Type B pancreatic cell (in vitro differentiated cells): ENCODE measurements around the gene MMP13. TPM values are rescaled to one million over a fixed set of nuclear protein-coding genes. Genes with fewer than 3 reads are reported as not detected.

Experiments
- DNase-seq: peaks from one replicate; pipeline ENCODE4 v3.0.0; 2021; ENCODE audit warnings: mixed read lengths; ENCODE audit not compliant: unreplicated experiment; ENCODE audit errors: extremely low spot score
- H3K27ac Mint-ChIP-seq: 2 replicates; pipeline ENCODE4 v1.8.0; 2021; ENCODE audit warnings: mild to moderate bottlenecking, mixed read lengths
- H3K27me3 Mint-ChIP-seq: 2 replicates; pipeline ENCODE4 v1.8.0; 2021; ENCODE audit warnings: mixed read lengths
- H3K36me3 Mint-ChIP-seq: 2 replicates; pipeline ENCODE4 v1.8.0; 2021; ENCODE audit warnings: mixed read lengths
- H3K4me1 Mint-ChIP-seq: one replicate; pipeline ENCODE4 v1.8.0; 2021; ENCODE audit warnings: mixed read lengths; ENCODE audit not compliant: unreplicated experiment
- H3K4me3 Mint-ChIP-seq: 2 replicates; pipeline ENCODE4 v1.8.0; 2021; ENCODE audit warnings: mild to moderate bottlenecking, mixed read lengths
- H3K9me3 Mint-ChIP-seq: 2 replicates; pipeline ENCODE4 v1.8.0; 2021; ENCODE audit warnings: mixed read lengths
- total RNA-seq: library from RNA; stranded (reverse); gene quantifications from 2 replicates; pipeline ENCODE4 v1.2.1, GENCODE V29; 2021; ENCODE audit warnings: low replicate concordance
- TF ChIP-seq, protein P1 (sequence below): fragments of 200-600 bp; sonication (generic); conservative IDR thresholded peaks from 2 replicates; pipeline ENCODE4 v1.5.0; 2021; ENCODE audit warnings: antibody characterized with exemption, mild to moderate bottlenecking

Gene MMP13
- total RNA-seq, 1 donor from 2014 or later: not detected

DNA sequence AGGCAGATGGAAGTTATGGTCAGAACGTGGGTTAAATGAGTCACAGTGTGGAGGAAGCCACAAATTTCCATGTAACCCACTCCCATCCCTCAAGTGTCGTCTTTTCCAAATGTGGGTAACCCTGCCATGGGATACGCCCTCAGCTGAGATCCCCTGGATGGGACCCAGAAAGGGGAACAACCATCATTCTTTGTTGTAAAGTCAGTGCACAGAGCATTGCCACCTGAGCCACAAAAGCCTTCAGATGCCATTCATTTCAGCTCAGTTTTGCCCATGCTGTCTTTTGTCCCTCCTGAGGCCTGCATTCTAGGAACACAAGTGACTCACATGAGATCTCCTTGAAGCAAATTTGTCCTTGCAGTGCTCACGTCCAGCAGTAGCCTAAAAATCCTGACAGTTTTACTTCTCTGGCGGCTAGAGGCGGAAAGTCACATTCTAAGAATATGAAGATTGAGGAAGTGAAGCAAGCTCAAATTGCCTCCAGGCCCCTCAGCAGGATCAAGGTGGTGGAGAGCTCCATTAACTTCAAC is 30.6 kb downstream of the MMP13 start:
- DNase-seq: no peak
- Mint-ChIP-seq H3K27ac (no peak overlapping the region), H3K4me1 (no peaks in the 10 kb centered on the region), H3K27me3 (peaks cover 3% of the 10 kb centered on the region), H3K4me3 (no peak overlapping the region), H3K9me3 (no peaks in the 10 kb centered on the region), H3K36me3 (no peaks in the 10 kb centered on the region)
- TF ChIP-seq, protein P1, sequence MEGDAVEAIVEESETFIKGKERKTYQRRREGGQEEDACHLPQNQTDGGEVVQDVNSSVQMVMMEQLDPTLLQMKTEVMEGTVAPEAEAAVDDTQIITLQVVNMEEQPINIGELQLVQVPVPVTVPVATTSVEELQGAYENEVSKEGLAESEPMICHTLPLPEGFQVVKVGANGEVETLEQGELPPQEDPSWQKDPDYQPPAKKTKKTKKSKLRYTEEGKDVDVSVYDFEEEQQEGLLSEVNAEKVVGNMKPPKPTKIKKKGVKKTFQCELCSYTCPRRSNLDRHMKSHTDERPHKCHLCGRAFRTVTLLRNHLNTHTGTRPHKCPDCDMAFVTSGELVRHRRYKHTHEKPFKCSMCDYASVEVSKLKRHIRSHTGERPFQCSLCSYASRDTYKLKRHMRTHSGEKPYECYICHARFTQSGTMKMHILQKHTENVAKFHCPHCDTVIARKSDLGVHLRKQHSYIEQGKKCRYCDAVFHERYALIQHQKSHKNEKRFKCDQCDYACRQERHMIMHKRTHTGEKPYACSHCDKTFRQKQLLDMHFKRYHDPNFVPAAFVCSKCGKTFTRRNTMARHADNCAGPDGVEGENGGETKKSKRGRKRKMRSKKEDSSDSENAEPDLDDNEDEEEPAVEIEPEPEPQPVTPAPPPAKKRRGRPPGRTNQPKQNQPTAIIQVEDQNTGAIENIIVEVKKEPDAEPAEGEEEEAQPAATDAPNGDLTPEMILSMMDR: no peak

DNA sequence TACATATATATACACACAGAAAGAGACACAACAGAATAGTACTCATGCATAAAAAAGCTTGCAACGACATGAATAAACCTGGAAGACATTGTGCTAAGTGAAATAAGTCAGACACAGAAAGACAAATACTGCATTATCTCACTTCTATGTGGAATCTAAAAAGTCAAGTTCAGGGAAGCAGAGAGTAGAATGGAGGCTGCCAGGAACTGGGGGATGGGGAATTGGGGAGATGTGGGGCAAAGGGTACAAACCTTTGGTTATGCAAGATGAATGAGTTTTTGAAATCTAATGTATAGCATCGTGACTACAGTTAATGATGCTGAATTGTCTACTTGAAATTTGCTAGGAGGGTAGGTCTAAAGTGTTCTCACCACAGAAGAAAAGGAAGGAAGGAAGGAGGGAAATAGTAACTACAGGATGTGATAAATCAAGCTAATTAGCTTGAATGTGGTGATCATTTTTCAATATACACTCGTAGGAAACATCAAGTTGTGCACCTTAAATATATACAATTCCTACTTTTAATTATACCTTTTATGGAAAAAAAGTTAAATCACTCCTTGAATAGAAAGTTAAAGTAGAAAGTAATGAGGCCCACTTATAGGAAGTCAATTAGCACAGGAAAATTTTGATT is 33.8 kb downstream of the MMP13 start:
- H3K4me3 Mint-ChIP-seq: no peak overlapping the region
- H3K4me1 Mint-ChIP-seq: no peaks in the 10 kb centered on the region
- no peak for DNase-seq
- no peak overlapping the region for H3K27ac Mint-ChIP-seq
- TF ChIP-seq, protein P1: no peak
- H3K36me3 Mint-ChIP-seq: no peaks in the 10 kb centered on the region
- no peaks in the 10 kb centered on the region for H3K9me3 Mint-ChIP-seq
- H3K27me3 Mint-ChIP-seq: no peaks in the 10 kb centered on the region

DNA sequence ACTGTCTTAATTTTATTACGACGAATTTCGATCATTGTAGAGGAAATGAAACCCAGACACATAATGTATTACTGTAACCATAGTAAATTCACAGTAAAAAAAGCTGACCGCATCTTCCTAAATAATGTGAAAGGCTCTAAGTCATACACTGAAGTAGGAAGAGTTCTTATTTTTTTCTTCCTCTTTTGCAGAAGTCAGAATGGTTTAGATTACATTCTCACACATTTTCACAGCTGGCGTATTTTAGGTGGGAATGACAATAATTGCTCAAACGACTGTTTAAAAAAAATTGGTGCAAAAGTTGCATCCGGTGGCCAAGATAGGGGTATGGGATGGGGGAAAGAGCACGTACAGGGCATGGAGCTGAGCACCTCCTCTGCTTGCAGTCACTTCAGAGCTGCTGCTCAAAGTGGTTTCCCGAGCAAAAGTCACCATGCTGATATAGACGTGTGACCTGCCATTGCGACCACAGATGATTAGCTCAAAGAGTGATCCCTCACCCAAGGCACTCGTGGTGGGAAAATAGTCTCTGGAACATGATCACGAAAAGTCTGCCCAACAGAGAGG is 35.3 kb downstream of the MMP13 start:
- Mint-ChIP-seq H3K4me1 (no peaks in the 10 kb centered on the region), H3K9me3 (no peaks in the 10 kb centered on the region), H3K4me3 (no peak overlapping the region), H3K27ac (no peak overlapping the region), H3K36me3 (no peaks in the 10 kb centered on the region), H3K27me3 (no peaks in the 10 kb centered on the region)
- DNase-seq: no peak
- TF ChIP-seq, protein P1: no peak

DNA sequence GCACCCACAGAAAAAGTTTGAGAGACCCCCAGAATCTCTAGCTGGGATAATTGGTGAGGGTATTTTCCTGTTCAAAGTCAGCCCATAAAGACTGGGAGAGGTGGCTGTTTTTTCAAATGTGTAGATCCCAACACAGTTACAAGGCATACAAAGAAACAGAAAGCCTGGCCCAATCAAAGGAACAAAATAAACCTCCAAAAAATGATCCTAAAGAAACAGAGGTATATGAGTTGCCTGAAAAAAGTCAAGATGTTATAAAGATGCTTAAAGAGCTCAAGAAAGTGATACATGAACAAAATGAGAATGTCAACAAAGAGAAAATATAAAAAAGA is 40.5 kb downstream of the MMP13 start:
- TF ChIP-seq, protein P1: peak; percentile 7
- no peaks in the 10 kb centered on the region for H3K9me3 Mint-ChIP-seq
- no peaks in the 10 kb centered on the region for H3K27me3 Mint-ChIP-seq
- DNase-seq: no peak
- no peak overlapping the region for H3K27ac Mint-ChIP-seq
- no peaks in the 10 kb centered on the region for H3K36me3 Mint-ChIP-seq
- peaks cover 4% of the 10 kb centered on the region for H3K4me1 Mint-ChIP-seq
- no peak overlapping the region for H3K4me3 Mint-ChIP-seq

DNA sequence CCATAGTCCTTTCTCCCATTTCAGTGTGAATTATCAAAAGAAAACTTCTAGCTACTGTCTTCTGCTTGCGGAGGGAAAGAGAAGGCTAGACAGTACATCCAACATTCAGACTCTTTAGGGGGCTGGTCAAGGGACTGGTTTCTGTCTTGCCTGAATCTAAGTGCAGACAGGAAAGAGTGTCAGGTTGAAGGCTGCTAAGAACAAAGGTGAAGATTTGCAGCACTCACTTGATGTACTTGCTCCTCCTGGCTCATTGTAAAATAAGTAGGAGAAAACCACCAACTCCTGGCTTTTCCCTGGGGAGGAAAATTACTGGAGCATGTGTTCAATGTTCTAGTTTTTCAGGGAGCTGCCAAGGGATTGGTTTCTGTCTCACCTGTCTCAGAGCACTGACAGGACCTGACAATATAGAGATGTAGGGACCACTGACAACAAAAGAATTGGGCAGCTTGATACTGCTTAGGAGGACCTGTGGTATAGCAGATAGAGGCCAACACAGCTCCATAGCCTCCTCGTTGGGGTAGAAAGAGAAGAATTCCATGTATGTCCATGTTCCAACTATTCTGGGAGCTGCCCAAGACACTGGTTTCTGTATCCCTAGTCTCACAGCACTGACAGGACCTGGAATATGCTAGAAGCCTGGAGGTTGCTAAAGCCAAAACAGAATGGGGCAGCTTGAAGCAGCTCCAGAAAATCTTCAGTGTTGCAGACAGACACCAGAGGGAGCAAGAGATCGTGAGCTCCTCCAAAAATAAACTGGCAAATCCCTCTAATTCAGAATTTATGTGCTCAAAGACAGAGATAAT is 41.1 kb downstream of the MMP13 start:
- H3K9me3 Mint-ChIP-seq: no peaks in the 10 kb centered on the region
- no peak for DNase-seq
- TF ChIP-seq, protein P1: peak; percentile 70
- H3K36me3 Mint-ChIP-seq: no peaks in the 10 kb centered on the region
- no peaks in the 10 kb centered on the region for H3K27me3 Mint-ChIP-seq
- H3K27ac Mint-ChIP-seq: no peak overlapping the region
- H3K4me3 Mint-ChIP-seq: no peak overlapping the region
- H3K4me1 Mint-ChIP-seq: peaks cover 4% of the 10 kb centered on the region
